GM18502 (cell line): Measurements from ENCODE around the gene RNF150.

Source experiments
- ATAC-seq: cut with Tn5 transposase; IDR thresholded peaks from one replicate; pipeline ENCODE4 v1.9.1; 2021; ENCODE audit warnings: mild to moderate bottlenecking; ENCODE audit not compliant: unreplicated experiment, poor library complexity

The RNF150 gene

DNA sequence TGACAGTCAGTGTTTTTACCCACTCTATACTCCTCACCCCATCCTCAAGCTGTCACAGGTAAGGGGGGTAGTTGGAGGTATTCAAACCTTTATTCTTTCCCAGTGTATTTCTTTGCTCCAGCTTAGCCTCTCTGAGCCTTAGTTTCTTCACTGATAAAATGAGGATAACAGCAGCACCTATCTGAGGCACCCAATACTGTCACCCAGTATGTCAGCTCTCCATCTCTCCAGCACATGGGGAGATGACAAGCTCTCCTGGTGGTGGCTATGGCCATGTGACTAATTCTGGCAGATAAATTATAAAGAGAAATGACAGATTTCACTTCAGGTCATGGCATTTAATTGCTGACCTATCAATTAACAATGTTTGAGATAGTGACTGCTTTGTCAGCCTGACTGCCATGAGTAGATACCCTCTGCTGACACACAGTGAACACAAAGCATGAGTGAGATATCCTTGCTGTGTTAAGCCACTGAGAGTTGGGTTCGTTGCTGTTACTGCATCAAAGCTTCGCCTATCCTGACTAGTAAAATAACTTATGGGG lies 200.7 kb downstream of the RNF150 start:
- ATAC-seq: no peak

DNA sequence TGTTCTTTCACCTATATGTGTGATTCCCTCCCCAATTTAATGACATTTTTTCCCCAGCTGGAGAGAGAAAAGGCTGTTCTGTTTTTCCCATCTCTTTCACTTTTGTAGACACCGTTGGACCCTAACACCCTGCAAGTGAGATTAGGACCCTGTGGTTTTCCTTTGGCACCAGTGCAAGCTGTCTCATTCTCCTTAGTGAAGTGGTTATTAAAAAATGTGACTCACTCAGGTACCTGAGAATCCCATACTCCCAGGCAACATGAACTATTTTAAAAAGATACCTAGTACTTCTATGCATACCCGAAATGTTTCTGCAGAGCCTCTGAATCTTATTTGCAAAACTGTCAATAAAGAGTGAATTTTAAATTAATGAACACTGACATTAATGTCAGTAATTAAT lies 201.4 kb downstream of the RNF150 start:
- no peak for ATAC-seq

DNA sequence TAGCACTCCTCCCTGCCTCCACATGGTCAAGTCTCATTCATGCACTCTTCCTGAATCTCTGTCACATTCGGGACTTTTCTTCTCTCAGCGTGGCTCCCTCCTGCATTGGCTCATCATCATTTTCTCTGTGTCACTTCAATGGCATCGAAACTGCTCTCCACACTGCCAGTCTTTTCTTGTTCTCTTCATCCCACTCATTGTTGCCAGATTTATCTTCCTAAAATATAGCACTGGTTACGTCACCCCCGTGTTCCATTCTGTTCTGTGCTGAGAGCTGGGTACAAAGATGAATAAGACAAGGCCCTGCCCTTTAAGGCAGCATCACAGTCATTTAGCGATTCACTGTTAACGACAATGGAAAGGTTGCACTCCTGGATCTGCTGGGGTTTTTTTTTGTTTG lies 202.7 kb downstream of the RNF150 start:
- no peak for ATAC-seq

DNA sequence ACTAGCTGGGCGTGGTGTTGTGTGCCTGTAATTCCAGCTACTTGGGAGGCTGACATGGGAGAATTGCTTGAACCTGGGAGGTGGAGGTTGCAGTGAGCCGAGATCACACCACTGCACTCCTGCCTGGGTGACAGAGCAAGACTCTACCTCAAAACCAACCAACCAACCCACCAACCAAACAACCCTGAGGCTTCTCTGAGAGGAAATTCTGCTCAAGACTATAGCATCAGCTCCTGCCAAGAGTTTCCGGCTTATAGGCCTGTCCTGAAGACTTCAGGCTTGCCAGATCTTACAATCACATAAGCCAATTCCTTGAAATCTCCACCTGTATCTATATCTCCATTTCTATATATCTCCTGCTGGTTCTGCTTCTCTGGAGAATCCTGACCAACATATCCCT lies 203.3 kb downstream of the RNF150 start:
- ATAC-seq: no peak

DNA sequence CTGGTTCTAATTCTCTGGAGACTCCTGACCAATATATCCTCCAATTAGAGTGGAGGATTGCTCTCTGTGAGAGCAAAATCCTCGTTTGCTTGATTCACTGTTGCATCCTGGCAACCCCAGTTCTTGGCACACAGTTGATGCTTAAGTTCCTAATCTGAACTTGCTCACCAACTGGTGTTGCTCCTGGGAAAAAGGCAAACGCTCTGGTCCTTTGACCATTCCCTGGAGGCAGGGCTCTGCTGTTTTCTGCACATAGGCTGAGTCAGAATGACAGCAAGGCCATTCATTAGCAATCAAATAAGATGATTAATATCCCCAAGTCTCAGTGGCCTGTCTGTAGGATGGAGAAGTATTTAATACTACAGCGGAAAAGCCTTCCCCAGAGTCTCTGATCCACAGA lies 204.4 kb downstream of the RNF150 start:
- no peak for ATAC-seq

DNA sequence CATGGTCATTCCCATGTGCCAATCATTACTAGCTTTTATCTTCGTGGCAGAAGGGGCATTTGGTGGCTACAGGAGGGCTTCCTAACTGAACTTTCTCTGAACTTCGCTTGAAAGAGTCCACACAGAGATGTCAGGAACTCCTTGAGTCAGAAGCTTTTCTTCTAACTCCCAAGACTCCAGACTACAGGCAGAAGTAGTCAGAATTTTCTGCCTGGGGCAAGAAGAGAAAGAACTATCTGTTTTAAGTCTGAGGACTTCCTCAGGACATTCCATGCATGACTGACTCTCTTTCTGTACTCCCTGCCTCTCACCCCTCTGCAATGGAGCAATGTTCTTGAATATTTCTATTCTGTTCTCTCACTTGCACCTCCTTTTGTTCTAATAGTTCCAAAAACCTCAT lies 206.6 kb downstream of the RNF150 start:
- no peak for ATAC-seq

DNA sequence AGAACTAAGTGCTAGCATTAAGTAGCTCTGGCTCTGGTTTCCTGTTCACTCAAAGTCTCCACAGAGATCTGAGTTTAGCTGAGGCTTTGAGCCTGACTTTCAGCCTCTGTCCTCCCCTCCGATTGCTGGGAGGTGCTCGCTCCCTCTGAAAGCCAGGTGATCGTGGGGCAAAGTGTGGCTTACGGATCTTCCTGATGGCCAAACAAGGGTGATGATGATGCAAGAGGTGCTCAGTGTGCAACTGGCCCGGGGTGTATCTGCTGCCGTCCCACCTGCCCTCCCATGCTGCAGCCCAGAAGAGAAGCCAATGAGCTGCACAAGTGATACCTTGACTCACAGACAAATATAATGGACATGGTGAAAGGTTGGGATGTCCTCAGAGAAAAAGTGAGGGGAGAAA lies 207.9 kb downstream of the RNF150 start:
- ATAC-seq: no peak

DNA sequence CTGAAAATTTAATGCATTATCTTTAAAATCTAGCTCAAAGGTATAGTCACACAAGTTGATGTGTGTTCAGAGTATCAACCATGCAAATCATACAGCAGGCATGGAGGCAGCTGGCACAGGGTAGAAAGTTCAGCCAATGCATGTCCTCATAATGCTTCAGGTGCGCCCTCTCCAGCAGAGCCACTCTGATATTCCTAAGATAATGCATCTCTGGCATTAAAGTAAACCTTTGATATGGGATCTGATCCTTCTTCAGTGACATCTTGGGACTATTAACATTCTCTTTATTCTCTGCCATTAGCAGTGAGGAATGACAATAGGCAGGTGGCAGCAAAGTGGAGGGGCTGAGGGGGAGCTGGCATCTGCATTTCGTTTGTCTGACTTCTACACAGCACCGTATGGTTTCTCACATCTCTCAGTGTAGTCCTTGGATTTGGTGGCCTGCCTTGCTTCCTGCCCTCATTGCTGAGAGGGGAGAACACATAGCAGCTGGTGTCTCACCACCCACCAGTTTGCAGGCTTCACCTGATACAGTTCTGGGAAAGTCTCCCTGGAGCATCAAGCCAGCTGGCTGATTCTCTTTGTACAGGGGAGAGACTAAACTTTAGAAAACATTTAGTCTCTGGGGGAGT lies 208.4 kb downstream of the RNF150 start:
- no peak for ATAC-seq

DNA sequence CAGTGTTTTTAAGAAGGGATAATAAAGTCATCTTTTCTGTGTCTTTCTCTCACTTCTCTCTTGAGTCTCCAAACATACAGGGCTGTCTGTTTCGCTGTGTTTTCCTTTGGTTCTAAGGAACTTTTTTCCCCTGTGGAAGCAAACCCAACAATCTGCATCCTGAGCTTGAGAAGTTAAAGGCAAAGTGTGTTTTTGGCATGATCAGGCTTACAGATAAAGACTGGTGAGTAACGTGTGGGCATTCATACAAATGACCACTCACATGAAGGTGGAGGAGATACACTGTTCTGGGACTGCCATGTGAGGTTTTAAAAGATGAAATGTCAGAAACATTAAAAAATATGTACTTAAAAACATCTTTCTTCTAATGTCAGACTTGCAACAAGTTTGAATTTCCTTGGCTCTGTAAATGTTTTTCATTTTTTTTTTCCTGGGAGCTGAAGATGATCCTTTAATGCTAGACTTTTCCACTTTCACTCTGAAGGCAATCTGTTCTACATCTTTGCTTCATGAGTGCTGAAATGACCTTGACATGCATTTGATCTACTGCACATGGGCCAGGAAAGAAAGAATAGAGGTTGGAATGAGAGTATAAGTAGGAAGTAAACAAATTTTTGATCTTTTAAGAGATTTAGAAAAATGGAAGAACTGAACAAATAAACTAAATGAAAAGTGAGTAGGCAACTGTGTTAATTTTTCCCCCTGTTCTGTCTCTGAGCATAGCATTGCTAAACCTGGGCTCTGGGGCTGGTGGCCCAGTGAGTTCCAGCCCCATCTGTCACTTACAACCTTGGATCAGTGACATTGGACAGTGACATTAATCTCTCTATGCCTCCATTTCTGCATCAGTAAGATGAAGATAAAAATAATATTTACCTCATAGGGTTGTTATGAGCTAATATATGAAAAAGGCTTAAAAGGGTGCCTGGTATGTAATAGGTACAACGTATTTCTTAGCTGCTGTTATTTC lies 226.0 kb downstream of the RNF150 start:
- no peak for ATAC-seq

DNA sequence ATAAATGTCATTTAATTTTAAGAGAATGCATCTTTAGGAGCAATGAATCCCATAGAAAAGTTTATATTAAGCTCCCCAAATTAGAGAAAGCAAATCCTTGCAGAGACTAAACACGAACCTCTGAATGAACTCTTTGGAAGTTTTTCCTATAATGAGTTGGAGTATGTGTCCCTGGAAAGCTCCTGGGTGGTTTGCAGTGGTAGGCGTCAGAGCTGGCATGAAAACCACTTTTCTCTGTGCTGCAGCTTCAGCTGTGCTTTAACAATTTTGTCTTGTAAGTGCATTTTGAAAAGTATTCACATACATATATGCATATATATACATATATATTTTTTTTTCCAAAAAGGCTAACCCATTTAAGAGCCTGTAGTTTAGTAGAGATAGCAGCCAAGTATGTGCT lies 228.4 kb downstream of the RNF150 start:
- no peak for ATAC-seq

DNA sequence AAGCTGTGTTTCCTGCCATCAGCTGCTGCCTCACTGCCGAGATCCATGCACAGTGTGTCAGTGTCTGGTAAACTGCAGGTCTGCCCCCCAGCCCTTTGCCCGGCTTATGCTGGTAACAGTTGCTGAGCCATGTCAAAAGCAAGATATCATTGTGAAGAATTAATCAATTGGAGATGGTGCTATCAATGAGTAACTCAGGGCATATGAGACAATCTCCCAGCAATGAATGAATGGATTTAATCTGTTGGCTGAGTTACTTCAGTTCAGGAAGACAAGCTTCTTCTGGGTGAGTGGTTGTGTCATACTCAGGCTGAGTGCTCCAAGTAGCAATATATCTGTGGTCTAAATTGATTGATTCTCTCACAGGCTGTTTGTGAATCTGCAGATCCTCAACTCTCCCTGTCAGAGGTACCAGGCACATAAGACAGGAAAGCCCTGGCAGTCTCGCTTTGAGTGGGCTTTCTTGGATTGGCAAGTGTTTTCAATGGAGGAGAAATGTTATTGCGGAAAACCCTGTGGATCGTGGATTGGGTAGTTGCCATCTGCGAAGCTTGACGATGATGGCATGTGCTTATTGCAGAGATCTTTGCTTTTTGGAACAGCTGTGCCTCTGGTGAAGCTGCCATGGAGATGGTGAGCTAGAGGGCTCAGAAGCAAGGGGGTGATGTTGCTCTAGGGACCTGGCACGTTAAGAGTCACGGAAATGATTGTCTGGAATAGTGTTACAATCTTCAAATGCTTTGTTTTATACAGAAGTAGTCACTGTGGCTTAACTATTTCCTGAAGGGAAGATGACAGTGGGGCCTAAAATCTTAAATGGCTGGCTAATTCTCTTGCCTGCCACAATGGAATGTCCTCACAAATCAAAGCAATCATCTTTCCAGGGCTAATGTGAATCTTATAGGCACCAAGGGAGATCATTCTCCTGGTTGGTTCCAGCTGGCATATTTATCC lies 229.5 kb downstream of the RNF150 start:
- ATAC-seq: no peak

DNA sequence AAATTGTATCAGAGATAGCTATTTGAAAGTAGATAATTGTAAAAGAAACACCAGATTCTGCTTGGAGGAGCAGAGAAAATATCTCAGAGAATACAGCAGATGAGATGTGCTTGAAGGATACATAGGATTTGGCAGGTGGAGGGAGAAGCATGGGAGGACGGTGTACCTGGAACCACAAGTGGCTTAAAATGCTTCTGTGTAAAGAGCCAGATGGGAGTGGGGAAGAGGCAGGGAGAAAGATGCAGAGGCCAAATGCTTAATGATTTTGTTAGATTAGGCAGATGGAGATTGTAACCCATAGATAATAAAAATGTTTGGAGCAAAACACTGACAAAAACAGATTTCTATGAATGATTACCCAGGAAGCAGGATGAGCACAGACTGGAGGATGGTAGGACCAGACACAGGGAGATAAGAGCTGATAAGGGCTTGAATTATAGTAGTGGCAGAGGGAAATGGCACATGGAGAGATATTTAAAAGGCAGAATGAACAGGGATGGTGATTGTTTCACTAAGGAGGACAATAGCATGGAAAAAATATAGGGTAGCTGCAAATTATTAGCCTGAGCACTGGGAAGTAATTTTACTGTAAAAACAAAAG lies 231.4 kb downstream of the RNF150 start:
- no peak for ATAC-seq

DNA sequence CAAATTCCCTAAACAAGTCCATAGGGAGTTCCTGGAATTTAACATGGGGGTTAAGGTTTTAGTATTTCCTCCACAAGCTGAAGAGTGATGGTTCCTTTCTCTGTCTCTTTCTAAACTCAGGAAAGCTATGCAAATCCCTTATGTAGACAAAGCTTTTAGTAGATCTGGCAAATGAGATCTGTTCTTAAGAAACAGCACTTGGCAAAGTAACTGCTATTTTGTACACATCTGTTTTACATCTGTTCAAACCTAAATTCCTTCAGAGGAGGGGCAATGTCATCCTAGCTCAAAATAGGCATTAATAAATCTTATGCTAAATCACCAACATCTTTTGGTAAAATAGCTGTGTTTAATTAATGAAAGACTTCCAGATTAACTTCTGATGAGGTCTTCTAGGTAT lies 239.3 kb downstream of the RNF150 start:
- no peak for ATAC-seq

DNA sequence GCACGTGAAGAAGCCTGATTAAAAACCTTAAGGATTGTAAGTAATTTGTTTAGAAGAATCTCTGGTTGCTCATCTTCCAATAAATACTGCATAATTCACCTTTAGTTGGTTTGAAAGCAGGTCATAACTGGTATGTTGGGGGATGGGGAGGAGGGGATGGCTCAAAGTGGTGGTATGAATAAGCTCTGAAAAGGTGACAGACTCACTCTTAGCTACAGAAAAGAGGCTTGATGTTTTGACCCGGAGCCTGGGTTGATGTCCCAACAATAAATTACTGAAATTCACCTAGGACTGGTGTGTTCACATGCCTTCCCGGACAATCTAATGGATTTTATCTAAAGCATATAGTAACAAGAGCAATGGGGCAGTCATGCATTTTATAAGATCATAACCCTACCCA lies 245.2 kb downstream of the RNF150 start:
- ATAC-seq: no peak

DNA sequence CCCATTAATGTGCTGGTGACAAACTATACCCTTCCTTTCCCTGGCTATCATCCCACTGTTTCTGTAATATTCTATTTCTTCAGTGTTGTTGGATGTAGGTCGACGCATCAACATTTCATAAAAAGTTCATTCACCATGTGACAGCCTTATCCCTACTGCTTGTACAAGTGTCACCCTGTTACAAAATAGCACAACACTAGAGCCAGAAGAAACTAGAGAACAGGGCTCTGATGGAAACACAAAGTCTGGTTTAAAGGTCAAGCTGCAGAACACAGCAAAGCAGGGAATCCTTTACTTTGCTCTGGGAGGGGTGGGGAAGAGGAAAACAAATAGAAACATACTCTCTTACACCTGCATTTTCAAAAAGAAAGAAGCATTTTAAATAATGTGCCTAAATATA lies 245.8 kb downstream of the RNF150 start:
- ATAC-seq: no peak

DNA sequence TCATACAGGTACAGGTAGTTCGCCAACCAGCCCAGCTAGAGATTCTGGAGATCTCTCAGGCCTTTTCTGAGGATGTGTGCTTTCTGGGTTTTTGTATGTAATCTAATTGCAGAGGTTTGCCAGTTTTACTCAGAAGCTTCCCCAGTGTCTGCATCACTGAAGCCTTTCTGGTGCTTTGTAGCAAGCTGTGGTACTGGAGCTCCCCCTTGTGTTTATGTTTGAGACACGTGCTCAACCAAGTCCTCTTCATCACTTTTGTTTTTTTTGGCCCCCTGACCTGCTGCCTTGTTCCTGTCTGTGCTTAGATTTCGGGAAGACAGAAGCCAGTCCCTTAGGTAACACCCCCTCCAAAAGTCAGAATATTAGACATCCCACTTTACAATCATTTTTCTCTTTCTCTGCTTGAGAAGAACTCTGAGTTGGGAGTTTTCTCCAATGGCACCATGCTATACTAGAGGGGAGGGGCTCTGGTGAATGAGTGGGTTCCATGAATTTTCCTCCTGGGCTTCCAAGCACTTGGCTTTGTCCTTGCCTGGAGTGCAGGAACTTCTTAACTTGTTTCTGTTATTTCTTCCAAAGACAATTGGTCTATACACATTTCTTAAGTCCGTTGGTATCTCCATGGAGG lies 248.7 kb downstream of the RNF150 start:
- ATAC-seq: peak; percentile 96

DNA sequence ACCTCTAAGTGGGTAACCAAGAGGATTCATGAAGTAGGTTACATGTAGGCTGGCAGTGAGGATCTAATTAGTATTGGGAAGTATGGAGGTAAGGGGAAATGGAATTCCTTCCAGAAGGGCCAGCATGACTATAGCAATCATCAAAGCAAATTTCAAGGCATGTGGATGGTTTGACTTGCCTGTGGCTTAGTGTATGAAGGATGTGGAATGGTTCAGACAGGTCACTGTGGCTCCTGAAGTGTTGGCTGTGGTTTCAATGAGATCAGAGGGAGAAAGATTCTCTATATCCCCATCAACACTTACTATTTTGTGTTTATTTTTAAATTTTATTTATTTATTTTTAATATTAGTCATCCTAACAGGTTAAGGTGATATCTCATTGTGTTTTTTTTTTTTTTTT lies 255.5 kb downstream of the RNF150 start:
- no peak for ATAC-seq

DNA sequence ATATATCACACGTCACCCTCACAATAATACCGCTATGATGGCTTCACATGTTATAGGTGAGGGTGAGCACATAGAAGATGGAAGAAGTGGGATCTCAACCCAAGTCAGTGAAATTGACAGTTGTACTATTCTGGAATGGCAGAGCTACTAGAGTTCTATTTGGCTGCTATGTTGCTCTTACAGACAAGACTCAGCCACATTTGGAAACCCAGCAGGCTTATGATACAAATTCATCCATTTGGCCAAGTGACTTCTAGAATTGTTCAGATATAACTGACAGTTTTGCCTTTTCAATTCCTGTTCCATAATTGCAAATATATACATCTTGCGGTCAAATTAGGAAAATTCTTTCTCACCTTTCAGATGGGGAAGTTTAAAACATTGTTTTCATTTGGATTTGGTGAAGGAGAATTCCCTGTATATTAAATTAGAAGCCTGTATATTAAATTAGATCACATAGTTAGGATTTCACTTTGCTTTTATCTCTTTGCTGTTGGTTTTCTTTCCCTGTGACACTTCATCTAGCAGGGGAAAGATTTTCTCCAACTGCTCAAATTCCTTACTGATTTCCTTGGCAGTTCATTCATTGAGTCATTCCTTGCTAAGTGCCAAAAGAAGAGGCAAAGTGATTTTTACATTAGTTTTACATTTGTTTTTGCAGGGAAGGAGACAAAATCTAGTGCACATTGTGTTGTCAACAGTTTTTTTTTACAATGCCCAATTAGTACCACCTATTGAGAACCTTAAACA lies 256.5 kb downstream of the RNF150 start:
- no peak for ATAC-seq
